GM19239 (cell line): ENCODE measurements around the gene F2R.
"Not testable (repeated sequence)": the region's sequence is repeated elsewhere in the genome, so short reads cannot be mapped to it uniquely, and the experiment has no call there.

Experiments used
- DNase-seq: peaks from one replicate; pipeline ENCODE4 v3.0.0; 2011; ENCODE audit warnings: low spot score; ENCODE audit not compliant: insufficient read length
- FAIRE-seq: peaks from 2 replicates; lab custom pipeline; 2011; peaks lifted over from hg19 to GRCh38; lab: Jason Lieb, UNC

The F2R gene

DNA sequence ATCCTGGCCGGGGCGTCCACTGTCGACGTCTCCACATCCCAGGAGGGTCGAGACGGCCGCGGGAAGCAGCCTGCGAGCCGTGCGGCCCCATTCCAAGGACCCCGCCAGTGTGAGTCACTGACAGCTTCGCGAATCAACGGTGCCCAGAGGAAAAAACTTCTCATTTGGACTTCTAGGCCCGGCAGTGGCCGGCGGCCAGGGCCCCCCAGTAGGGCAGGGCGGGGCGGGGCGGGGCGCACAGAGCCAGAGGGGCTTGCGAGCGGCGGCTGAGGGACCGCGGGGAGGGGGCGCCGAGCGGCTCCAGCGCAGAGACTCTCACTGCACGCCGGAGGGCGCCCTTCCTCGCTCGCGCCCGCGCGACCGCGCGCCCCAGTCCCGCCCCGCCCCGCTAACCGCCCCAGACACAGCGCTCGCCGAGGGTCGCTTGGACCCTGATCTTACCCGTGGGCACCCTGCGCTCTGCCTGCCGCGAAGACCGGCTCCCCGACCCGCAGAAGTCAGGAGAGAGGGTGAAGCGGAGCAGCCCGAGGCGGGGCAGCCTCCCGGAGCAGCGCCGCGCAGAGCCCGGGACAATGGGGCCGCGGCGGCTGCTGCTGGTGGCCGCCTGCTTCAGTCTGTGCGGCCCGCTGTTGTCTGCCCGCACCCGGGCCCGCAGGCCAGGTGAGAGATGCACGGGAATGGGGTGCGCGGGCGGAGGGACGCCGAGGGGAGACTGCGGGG is at the start of gene F2R:
F2R (plus strand) TSS at position 391 of the 720 bp plus-strand sequence; CDS start at position 573, 182 bp downstream.
- FAIRE-seq (no peak), DNase-seq (peak; percentile 45)

DNA sequence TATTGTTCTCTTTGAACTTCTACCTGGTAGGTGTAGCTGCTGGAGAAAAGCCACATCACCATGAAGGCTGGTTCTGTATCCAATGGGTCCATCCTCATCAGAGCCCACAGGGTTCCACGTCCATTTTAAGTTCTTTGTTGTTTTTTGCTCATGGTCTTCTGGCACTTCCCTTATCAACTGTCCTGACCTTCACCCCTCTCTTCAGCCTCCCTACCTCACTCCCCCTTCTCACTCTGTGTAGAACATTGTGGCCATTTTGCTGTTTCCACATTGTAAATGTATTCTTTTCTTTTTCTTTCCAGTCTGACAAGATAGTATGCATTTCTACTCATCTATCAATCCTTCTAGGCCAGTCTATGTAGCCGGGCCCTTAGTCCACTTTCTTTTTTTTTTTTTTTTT is 48.4 kb upstream of the F2R start:
- DNase-seq, result no peak
- no peak for FAIRE-seq

DNA sequence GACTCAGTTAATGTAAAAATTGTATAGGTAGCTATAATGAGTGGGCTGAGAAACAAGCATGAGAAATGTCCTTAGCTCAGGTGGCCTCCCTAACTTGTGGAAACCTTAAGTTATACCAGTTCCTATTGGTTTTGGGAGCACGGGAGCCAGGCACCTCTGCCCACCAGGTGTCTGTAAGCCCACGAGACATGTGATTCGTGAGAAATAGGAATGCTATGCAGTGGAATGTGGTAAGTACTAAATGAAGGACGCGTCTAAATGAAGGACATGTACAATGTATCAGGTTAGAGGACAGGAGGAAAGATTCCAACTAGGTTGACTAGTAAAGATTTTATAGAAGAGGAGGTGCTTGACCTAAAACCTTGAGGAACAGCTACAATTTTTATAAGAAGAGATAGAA is 46.7 kb upstream of the F2R start:
- DNase-seq, result no peak
- no peak for FAIRE-seq

DNA sequence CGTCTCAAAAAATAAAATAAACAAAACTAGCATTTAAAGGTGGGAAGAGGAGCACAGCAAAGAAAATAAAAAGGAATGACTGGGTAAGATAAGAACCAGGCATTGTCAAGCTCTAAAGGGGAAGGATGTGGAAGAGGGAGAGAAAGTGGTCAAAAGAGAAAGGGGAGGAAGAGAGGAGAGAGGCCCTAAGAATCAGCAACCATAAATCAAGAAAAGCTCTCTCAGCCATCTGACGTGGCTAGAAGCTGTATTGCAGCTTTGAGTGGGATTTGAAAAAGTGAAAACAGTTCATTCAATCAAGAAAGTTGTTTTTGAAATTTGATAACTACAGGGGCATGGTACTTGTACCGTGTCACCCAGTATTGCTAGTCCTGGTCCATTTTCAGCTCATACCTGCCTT is 45.4 kb upstream of the F2R start:
- no peak for FAIRE-seq
- DNase-seq, result no peak

DNA sequence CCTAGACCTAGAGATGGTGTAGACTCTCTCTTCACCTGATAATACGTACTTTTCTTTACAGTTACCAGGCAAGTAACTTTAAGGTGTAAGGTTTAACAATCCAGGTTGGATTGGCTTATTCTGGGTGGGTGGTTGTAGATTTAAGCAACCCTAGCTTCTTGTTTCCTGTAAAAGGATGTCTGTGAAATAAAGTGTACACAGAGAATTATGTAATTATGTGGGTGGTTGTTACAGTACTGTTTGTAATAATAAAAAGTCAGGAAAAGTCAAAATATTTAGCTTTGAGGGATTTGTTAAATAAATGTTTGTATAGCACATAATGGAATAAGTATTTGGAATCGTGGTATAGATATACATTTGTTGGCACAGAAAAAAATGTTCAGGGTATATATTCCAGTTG is 43.7 kb upstream of the F2R start:
- DNase-seq (no peak), FAIRE-seq (no peak)

DNA sequence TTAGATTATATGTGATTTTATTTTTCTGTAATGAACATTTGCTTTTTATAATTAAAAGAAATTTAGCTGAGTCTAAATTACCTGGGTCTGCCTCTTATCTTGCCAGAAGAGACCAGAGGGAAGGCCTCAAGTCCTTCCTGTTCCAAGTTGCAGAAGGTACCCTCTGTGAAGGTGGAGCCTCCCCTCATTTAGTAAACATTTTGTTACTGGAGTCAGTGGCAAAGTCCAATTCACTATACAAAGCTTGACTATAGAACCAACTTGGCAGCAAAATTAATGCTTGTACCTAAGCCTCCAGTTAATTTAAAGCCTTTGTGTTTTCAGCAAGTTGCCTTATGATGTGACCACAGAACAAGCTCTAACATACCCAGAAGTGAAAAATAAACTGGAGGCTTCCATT is 42.8 kb upstream of the F2R start:
- FAIRE-seq (no peak), DNase-seq (no peak)

DNA sequence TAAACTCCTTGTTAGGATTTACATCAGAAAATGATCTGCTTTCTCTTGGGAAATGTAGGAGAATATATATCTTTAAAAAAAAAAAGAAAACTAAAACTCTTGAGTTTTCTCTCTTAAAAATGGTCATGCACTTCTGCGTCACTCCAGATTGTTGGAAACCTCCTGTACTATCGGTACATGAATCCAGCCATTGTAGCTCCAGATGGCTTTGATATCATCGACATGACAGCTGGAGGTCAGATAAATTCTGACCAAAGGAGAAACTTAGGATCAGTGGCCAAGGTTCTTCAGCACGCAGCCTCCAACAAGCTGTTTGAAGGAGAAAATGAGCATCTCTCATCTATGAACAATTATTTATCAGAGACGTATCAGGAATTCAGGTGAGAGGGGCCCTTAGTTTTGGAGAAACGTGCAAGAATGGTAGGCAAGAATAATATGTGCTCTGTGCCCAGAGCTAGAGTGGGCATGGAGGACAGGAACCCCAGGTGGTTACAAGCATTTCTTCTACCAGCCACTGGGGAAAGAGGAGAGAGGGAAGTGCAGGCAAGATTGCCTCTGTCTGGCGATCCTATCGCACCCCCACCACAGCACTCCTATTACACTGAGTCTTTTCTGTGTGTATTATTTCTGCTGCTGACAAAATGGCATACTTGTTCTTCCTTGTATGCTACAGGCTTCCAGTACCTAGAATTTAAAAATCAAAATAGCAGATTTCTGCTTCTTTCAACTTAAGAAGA is 41.4 kb upstream of the F2R start:
- no peak for FAIRE-seq
- no peak for DNase-seq

DNA sequence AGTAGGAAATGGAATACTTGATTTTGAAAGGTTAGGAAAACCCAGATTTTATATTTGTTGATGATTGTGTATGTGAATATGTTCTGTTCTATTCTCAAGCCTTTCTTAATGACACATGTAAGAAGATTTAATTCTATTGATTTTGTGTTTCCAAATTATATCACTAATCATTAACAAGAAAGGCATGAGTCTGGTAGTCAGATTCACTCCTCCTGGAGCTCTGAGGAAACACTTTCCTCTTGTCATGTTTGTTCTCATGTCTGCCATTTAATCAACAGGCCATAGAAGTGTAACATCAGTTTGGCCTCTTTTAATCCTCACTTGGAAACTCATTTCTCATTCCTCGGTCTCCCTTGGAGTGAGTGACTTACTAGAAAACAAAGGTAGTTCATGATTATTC is 40.6 kb upstream of the F2R start:
- DNase-seq (no peak), FAIRE-seq (no peak)

DNA sequence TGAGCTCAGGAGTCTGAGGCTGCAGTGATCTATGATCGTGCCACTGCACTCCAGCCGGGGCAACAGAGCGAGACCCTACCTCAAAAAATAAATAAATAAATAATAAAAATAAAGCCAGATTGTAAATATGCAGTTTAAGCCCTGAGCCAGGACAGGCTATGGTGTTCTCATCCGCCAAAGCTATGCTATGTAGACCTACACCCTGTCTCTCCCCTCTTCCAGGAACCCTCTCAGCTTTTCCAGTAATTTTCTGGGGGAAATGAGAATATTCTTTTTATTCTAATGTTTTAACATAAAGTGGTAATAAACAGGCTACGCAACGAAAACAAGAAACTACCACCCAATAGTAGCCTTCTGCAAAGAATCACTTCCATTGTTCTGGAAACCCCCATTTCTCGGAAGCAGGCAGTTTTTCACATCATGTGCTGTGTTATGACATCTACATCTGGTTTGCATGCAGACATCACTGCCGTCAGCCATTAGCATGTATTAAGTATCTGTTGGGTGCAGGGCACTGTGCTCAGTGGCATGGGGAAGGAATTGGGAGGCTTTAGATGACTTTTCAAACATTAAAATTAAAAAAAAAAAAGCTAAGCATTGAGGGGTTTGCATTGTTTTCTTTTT is 38.0 kb upstream of the F2R start:
- no peak for DNase-seq
- FAIRE-seq, result no peak

DNA sequence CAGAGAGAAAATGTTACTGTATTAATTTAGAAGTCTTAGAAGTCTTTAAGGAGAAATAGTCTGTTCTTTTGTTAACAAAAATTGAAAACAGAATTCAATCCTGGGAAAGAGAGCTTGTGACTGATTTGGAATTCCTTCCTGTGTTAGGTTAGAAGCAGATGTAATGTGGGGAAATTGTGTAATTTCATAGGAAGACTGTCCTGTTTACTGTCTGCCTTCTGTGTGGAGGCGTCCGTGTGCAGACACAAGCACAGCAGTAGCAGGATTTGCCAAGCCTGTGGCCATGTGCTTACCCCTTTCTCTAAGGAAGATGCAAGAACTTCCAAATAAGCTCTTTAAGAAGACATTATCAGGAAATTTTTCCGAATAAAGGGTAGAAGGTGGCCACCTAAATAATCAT is 36.7 kb upstream of the F2R start:
- FAIRE-seq (no peak), DNase-seq (no peak)

DNA sequence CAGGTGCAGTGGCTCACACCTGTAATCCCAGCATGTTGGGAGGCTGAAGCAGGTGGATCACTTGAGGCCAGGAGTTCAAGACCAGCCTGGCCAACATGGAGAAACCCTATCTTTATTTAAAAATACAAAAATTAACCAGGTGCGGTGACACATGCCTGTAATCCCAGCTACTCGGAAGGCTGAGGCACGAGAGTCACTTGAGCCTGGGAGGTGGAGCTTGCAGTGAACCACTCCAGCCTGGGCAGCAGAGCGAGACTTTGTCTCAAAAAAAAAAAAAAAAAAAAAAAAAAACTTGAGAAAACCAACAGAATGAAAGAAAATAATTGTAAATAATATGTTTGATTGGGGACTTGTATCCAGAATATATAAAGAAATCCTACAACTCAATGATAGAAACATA is 35.1 kb upstream of the F2R start:
- not testable (repeated sequence) for FAIRE-seq

DNA sequence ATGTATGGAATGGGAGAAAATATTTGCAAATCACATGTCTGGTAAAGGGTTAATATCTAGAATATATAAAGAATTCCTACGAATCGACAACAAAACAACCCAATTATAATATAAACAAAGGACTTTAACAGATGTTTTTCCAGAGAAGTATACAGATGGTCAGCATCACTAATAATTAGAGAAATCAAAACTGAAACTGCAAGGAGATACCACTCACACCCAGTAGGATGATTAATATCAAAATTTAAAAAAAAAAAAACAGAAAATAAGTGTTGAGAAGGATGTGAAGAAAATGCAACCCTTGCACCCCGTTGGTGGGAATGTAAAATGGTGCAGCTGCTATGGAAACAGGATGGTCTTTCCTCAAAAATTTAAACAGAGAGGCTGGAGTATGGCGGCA is 34.6 kb upstream of the F2R start:
- peak; percentile 48 for FAIRE-seq
- DNase-seq, result no peak

More for the DNA sequence above, 35.1 kb upstream of the F2R start:
- DNase-seq, result not testable (repeated sequence)

DNA sequence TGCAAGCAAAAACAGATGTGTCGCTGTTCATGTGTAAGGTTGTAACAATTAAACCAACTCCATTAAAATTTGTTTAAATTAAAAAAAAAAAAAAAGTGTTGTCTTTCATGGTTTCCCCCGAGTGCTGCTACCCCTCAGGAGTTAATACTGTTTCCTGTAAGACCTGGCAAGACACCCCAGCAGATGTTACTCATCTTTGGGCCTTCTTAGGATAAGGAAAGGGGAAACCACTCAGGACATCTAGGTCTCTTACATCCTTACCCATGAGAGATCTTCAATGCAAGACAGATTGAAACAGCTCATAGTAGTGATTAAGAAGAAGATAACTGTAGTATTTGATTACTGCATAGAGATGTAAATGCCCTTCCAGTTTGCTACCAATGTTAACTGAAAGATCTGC is 33.5 kb upstream of the F2R start:
- FAIRE-seq, result no peak
- DNase-seq, result no peak

DNA sequence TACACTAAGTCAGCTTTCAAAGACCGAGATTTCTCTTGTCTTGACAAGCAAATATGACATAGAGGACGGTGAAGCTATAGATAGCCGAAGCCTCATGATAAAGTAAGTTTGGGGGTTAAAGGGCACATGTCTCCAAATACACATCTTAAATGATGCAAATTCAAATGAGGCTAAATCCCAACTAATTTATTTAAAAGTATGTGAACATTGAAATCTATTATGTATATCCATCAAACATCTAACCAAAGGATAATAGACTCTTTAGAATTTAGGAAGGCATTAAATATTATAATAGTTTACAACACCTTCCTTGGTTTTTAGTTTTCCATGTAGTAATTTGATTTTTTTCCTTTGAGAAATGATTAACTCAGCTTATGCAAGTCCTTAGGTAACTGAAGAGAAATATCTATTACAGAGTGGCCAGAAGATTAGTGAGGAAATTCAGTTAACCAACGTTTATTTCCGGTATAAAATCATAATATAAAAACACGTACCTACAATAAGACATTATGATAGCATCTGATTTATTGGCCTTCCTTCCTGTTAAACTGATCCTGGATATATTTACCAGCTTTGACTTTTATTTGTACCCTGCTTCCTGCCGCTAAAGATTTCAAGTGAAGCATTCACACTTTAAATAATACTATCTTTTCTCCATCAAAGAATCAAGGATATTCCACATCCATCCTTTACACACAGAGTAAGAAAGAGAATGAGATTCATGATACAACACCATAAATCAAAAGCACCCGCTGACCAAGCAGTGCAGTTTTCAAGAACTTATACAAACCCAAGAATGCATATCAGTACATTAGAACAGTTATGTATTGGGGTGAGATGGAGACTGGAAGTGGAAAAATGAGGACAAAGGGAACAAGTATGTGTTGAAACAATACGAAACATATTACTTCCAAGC is 31.9 kb upstream of the F2R start:
- FAIRE-seq (no peak), DNase-seq (no peak)

DNA sequence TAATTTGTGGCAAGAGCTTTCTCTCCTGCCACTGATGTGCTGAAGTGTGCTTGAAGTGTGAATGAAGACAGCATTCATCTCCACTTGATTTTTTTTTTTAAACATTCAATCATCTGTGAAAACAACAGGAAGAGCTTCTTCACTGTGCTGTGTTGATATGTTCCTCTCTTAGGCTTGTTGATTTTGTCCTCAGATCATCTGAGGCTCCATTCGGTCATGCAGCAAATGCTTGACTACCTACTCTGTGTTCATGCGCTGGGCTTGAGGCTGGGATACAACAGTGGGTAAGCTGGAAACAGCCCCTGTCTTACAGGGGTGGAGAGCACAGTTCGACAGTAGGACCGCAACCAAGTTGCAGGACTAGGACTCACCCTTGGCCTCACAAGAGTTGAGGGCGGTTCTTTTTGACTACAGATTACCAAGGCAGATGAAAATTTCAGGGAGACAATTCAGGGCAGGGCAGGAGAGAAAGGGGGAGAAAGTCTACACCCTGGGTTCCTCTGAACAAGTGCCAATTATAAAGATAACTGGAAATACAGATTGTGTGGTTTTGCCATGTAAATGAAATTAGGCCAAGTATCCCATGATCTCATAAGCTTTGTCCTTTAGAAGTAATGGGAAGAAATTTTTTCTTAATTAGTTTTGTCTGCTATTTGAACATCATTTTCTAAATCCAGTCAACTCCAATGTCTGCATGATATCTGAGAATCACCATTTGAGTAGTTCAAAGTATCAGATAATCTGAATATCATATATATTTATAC is 31.0 kb upstream of the F2R start:
- FAIRE-seq (no peak), DNase-seq (no peak)

DNA sequence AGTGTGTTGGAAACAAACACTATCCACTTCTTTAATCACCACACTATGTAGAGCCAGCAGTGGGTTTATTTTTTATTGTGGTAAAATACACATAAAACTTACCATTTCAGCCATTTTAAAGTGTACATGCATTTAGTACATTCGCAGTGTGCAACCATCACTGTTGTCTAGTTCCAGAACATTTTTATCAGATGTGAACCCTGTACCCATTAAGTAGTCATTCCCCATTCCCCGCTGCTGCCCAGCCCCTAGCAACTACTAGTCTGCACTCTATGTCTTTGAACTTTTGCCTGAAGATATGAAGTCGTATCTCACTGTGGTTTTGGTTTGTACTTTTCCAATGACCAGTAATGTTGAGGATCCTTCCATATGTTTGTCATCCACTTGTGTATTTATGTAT is 30.2 kb upstream of the F2R start:
- DNase-seq (no peak), FAIRE-seq (no peak)

DNA sequence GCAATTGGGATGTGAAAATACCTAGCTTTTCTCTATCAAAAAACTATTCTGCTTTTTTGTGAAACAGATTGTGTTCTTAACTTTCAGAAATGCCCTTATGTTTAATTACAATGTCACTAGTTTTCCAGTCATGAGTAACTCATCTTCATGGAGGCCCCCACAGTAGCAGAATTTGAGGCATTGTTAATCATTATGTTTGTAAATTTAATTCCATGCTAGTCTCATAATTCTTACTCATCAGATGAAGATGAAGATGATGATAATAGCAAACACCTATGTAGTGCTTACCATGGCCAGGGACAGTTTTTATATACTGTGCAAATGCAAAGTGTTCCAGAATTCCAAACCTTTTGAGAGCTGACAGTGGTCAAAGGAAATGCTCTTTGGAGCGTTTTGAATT is 27.7 kb upstream of the F2R start:
- no peak for DNase-seq
- FAIRE-seq, result no peak

DNA sequence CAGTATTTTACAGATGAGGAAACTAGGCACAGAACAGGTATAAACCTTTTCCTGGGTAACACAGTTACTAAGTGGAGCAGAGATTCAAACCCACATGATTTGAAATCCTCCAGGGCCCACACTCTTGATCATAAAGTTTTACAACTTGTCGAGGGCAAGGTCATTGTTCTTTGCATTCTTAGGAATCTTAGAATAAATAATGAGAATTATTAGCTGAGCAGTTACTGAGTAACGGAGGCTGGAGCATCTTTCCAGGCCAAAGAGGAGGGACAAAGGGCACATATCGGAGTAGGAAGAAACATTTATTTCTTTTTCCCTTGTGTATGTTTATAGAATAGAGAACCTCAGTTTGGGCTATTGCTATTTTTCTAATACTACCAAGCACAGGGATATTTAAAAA is 27.1 kb upstream of the F2R start:
- FAIRE-seq, result no peak
- DNase-seq, result no peak

DNA sequence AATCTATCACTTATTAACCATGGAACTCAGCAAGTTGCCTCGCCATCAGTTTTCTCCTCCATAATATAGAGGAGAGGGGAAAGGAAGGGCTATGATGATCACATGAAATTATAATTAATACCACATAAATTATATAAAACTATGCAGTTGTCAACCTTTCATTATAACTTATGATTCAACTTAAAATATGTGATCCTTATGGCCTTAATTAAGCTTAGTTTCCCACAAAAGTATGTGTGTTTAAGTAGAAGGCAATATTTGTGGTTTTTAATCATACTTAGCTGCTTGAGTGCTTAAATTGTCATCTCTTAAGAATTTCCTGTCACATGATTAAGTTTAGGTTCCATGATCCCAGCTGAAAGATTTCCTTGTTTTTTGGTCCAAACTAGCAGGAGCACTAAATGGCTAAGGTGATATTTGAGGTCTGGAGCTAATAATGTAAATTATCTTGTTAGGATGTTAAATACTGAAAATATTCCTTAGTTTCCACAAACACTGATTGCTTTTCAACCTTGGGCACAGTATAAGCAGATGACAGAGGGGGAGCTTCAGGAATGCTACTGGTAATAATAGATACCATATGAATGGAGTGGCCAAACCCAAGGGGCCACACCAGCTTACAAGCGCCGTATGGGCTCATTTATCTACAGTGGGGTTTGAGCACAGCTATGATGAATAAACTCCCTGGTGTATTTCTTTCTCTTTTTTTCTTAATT is 26.4 kb upstream of the F2R start:
- FAIRE-seq (no peak), DNase-seq (no peak)
